Stimulated activated CD4-positive, alpha-beta T cell treated with anti-CD3 and anti-CD28 coated beads, TNF-alpha, amount 100 ng/mL, for 1 hour (primary cell): ENCODE measurements around the gene KIF17.
"Not testable (repeated sequence)": the region's sequence is repeated elsewhere in the genome, so short reads cannot be mapped to it uniquely, and the experiment has no call there.

ENCODE experiments used
- DNase-seq, 3 donors: peaks; one replicate each; pipeline ENCODE4 v3.0.0-alpha.2; 2020; ENCODE audit warnings: low read depth in 3 of 3, low spot score in 1 of 3

Gene KIF17

DNA sequence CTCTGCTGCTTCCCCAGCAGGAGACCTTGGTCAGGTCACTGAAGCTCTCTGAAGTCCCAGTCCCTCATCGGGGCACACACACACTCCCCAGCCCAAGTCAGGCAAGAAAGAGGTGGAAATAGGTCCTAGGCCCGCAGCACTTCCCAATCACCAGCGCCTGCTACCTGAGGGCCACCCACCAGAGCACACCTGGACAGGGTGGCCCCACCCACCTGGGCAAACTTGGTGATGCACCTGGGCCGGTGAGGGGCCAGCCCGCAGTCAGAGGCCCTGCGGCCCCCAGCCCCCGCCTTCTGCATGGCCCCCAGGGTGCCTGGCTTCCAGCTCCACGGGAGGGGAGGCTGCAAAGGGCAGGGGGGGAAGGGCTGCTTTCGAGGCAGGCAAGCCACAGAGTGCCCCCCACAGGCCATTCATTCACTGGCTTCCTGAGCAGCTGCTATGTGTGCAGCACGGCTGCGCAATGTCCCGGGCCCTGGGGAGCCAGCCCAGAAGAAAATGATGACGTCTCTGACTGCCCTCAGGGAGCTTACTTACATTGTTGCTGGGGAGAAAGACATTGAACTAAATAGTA is 10.0 kb upstream of the KIF17 start:
- no peak for DNase-seq

DNA sequence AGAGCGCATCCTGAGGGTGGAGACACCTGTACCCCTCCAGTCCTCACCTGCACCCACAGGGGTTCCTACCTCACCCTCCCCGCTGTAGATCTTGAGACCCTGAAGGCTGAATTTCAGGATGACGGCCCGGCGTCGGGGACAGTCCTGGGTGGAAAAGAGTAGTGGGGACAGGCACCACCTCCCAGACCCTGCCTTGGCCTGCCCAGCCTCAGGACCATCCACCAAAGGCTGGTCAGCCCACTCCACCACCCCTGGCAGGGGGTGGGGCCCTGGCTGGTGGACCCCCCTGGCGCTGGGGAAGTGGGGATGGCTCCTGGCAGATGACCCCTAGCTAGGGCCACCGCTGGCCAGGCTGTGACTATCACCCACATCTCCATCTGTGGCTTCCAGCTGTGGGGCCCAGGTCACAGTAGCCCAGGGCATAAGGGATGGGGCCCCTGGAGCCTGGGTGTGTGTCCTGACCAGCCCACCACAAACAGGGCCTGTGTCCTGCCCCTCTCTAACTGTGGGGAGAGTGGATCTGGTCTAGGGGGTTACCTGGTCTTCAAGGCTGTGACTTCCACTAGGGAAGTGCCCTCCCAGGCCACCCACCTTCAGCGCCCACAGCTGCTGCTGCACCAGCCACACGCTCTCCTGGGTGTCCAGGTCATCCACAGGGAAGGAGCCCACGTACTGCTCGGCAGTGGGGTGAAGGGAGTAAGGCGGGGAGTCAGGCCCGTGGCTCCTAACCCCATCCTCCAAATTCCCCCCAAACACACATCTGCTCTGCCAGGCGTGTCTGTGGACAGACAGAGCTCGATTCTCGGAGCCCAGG is 9.3 kb upstream of the KIF17 start:
- no peak for DNase-seq

DNA sequence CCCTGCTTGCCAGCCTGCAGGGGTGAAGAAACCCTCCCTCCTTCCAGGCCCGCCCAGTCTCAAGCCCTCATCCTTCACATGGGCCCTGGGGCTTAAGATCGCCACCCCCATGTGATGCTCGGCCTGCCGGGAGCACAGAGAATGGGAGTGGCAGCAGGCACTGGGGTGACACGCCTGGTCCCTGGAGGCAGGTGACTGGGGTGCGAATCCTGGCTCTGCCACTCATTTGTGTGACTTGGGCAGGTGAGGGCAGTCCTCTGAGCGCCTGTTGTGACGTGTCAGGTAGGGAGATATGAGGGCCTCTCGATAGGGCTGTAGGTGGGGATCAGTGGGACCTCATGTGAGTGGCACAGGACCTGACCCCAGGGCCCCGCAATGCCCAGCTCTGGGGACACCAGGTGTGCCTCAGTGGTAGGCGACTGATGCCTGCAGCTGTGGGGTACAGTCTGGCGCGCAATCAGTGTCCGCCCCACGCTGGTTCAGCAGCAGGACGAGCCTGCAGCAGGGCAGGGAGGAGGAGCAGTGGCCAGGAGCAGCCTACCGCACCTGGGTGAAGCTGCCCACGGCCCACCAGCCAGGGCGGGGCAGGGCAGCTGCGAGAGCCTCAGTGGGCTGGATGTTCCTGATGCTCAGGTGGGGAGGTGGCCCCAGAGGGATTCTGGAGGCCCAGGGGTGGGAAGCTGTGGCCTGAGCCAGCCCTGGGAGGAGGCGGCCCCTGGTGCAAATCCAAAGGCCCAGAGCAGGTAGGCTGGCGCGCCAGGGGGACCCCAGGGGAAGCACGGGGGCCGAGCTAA is 8.5 kb upstream of the KIF17 start:
- DNase-seq = no peak

DNA sequence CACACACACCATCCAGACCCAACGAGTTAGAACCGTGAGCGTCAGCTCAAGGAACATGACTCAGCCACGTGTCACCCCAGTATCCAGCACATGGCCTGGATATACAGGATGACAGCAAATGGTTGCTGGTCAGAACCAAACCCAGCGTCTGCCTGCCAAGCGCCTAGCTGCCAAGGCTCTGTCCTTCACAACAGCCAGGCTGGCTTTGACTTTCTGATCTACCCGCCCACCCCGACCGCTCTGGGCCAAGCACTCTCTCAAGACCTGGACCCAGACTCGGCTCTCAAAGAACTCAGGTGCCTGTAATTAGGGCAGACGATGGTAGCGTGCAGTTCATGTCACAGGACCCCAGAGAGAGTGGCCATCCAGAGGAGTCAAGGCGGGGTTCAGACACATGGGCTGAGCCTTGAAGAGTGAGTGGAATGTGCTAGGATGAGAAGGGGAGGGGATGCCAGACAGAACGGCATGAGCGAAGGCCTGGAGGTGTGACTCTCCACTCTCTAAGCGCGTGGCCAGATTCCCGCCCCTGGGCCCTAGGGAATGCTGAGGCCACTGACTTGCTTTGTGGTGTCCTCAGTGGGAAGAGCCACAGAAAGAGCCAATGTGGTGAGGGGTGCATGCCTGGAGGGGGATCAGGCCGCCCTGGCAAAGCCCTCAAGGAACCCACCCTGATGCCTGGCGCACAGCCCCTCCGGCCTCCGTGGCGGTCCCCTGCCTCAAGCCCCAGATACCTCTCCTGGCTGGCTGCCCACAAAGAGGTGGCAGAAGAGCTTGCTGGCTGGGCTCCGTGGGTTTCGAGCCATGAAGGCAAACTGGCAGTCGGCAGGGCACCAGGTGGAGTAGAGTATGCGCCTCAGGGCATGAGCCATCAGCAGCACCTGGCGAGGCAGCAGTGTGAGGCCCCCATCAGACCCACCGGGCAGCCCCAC is 7.6 kb upstream of the KIF17 start:
- no peak for DNase-seq

DNA sequence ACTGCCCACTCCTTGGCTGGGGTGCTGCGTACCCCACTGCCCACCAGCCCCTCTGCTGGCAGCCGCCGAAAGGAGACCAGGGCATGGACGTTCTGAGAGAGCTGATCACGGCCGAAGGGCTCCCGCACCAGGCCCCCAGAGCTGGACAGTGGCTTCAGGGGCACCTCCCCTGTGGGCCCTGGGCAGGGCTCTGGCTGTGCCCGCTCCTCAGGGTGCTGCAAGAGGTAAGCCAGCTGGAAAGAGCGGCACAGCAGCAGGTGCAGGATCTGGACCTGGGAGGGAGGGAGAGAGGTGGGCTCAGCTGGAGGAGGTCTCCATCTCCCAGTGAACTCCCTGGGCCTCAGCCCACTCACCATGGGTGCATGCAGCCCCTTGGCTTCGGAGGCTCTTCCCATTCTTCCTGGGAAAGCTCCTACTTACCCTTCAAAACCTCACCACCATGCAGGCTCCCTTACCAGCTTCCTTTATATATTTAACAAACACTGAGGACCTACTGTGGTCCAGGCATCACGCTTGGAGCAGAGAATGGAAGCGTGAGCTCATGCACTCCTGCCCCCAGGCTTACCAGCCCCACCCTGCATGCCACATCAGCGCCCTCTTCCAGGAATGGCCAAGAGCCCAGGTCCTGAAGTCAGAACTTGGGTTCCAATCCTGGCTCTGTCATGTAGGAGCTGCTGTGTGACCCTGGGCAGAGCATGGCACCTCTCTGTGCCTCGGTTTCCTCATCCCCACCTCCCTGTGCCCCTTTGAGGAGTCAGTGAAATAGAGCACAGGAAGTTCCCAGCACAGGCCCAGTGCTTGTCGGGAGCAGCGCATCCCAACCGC is 6.8 kb upstream of the KIF17 start:
- DNase-seq = no peak

DNA sequence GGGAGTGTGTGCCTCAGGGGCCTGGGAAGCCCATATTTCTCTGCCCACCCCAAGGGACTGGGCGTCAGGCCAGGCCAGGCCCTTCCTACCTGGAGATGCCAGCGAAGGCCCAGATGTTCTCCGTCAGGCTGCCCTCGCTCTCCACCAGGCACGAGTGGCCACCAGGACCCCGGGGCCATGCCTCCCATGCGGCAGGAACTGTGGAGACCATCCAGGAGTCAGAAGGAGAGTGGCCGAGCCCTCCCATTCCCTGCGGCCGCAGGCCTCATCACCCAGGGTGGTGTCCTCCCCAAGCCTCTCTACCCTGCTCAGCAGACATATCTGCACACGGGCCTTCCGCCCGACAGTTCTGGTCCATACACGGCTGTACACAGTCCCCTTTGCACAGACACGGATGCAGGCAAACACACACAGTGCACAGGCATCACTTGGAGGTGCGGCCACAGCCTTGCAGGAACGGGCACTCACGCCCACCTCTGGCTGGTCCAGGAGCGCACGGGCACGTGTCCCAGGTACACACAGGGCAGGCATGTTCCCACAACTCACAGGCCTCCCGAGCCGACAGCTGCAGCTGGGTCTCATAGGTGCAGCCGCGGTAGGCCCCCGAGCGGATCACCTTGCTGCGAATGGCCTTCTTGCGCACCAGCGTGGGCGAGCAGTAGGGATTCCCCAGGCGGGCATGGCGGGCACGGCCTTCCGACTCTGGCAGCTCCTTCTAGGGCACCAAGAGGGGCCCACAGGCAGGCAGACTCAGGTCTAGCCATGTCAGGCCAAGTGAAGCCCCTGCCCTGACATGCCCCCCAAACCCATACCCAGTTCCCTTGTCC is 5.9 kb upstream of the KIF17 start:
- no peak for DNase-seq

DNA sequence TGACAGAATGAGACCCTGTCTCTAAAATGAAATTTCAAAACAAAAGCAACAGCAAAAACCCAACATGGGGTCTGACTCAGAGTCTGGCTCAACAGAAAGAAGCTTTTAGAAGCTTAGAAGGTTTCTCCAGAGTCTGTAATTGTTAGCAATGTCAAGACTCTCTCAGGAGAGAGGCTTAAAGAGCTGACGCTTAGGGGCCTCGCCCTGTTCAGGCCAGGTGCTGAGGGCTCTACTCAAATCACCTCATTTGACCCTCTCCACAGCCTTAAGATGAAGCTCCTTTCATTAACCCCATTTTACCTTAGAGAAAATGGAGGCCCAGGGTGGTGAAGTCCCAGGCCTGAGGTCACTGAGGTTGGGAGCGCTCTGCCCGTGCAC is 5.3 kb upstream of the KIF17 start:
- no peak for DNase-seq

DNA sequence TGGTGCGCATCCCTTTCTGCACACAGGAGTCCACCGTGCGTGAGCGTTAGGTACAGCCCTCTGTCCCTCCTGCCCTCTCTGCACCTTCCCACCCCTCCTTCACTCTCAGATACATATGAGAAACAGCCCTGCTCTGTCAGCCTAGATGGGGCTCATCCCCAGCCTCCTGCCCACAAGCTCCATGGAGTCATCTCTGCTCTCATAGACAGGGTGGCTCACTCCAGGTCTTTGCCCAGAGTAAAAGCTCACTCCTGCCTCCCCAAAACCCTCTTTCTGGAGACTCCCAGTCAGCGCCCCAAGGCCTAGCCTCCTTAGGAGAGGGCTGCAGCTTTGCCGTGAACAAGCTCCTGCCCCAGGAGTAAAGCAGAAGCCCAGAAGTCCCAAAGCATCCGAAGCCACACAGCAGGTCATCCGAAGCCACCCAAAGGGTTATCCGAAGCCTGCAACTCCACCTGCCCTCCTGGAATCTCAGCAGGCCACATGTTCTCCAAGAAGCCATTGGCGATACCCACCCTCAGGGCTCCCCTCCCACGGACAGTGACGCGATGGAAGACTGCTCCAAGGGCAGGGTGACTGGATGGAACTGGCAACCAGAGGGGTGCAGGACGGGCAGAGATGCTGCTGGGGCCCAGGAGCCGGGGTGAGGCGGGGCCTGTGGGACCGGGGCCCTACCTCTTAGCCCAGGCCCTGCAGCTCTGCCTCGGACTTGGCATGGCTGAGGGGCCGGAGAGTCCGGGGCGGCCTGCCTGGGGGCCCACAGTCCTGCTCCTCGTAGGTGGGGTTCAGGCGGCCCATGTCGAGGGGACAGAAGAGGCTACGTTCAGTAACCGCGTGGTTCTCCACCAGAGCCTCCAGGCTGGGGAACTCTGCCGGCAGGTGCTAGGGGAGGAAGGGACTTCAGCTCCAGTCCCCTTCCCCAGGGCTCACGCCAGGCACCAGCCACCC is 3.6 kb upstream of the KIF17 start:
- no peak for DNase-seq

DNA sequence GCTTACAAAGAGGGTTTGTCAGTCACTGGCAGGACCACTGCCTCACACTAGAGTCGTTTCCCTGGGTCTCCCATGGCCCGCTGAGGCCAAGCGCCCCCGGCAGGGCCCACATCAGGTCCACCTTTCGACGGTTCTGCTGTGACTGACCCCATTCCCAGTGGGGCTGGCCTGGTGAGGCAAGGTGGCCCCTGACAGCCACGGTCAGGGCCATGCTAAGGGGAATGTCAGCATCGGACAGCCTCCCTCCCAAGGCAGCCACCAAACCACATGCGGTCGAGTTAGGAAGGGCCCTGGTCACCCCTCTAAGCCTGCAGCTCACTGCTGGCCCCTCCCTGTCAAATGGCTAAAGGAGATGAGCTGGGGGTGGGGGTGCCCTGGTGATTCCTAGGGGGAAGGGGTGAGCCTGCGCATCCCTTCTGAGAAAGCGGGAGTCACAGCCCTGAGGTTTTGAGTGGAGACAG is 2.9 kb upstream of the KIF17 start:
- no peak for DNase-seq

DNA sequence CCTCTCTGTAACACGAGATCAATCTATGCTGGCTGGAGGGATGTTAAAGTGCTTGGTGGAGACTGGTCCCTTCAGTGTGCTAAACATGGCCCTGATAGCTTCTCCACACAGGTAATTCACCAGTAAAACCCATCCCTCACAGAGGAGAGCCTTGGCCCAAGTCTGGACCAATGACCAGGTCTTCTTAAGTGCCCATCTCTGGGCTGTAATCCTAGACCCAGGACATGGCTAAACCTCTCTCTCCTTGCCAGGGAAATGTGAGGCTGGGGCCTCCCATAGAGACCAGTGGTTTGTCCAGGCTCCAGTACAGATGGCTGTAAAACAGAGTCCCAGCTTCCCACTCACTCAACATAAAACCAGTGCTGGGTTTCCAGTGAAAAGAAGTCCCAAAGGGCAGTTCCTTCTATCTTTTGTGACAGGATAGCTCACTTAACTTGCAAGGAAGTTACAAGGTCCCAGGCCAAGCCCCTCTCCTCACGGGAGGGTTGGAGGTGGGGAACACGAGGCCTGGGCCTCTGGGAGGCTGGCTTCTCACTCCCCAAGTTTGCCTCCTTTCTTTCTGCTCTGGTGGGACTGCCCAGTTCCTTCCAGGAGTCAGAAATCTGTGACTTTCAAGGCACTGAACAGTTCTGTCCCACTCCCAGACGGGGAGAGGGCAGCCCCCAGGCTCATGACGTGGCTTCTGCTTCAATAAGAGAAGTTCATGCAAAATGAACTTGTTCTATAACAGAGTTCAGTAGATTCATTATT is 2.2 kb upstream of the KIF17 start:
- no peak for DNase-seq

DNA sequence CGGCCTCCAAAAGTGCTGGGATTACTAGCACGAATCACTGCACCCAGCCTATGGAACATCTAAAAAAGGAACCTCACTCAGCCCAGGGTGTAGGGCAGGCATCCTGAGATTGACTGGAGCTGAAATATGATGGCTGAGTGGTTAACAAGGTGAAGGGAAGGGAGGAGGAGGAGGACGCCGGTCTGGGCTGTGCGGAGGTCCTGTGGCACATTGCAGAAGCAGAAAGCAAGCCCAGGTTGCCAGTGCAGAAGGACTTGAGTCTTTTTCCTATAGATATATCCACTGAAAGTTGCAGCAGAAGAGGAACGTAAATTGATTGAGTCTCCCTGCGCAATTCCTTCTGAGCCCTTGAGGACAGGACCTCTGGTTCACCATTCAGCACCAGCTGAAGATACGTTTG is 1.5 kb upstream of the KIF17 start:
- DNase-seq = no peak

DNA sequence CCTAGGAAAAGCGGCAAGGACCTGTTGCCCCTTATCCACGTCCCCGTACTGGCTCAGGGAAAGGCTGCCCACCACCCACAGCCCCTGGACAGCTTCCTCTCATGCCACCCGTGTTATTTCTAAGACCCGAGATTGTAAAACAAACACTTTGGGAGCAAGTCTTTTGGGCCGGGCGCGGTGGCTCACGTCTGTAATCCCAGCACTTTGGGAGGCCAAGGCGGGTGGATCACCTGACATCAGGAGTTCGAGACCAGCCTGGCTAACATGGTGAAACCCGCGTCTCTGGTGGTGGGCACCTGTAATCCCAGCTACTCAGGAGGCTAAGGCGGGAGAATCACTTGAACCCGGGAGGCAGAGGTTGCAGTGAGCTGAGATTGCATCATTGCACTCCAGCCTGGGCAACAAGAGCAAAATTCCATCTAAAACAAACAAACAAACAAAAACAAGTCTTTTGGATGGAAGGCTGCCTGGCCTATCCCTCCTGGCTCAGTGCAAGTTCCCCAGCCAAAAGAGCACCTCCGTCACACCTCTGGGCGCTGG is 606 bp upstream of the KIF17 start:
- DNase-seq = not testable (repeated sequence)

DNA sequence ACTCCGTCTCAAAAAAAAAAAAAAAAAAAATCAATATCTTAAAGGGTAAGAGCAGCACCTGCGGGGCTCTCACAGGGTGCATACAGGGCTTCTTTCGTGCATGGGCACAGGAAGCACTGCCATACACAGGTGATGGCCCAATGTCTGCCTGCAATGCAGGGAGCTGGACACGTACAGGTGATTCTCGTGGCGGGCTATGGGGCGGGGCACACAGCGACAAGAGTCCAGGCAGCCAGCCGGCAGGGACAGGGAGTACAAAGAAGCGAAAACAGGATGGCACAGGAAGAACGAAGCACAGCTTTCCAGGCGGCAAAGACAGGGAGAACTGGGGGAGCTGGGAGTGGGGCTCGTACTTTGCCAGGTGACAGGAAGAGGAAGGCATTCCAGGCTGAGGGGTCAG is 1.6 kb downstream of the KIF17 start:
- DNase-seq = no peak

DNA sequence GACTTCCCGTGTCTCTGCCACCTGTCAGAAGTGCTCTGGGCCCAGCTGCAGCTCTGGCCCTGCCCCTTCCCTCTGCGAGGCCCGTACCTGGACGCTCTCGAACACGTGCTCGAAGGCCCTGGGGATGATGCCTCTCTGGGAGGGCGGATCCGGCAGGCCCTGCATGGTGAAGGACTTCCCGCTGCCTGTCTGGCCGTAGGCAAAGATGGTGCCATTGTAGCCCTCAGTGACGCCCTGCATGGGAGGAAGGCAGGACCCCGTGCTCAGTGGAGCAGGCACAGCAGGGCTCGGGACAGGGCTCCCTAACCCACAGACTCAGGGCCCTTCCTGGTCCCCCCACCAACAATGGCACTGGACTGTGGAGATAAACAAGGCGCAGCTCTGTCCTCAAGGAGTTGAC is 2.4 kb downstream of the KIF17 start:
- DNase-seq = no peak

DNA sequence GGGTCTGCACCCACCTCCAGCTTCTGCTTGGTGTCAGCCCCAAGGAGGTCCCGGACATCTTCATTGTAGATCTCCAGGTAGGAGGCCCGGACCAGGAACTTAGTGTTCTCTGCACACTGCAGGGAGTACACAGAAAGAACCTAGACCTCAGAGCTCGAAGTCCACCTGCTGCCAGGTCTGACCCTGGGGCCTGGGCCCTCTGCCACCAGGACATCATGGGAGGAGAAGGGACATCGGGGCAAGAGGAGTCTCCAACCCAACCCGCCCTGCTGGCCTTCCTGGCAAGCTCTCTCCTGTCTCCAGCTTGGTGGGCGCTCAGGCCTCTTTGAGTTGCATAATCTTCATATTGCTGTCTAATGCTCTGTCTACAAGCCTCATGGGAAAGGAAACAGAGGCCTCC is 4.4 kb downstream of the KIF17 start:
- DNase-seq = no peak

DNA sequence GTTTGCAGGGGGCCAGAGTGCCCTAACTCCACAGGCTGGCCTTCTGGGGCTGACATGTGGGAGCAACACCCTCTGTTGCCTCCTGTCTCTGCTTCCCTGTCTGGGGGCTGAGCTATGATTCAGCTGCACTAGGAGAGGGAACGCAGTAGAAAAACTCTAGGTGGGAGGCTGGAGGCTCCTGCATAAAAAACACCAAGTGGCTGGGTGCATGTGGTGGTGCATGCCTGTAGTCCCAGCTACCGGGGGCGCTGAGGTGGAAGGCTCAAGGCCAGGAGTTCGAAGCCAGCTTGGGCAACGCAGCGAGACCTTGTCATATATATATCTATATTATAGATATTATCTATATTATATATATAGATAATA is 5.6 kb downstream of the KIF17 start:
- no peak for DNase-seq
